Brain microvascular endothelial cell (primary cell): ENCODE measurements around the gene PDE3A.
"Not testable (repeated sequence)": the region's sequence is repeated elsewhere in the genome, so short reads cannot be mapped to it uniquely, and the experiment has no call there.

Experiments
- DNase-seq: peaks from one replicate; pipeline ENCODE4 v3.0.0-alpha.2; 2020
- H3K27ac ChIP-seq: fragments of 250-450 bp; sonication (Bioruptor Pico); 2 replicates; pipeline ENCODE4 v1.5.1; 2020; ENCODE audit warnings: mild to moderate bottlenecking, moderate library complexity
- H3K27me3 ChIP-seq: fragments of 250-450 bp; sonication (Bioruptor Pico); replicated peaks from 2 replicates; pipeline ENCODE4 v1.5.1; 2020; ENCODE audit warnings: mild to moderate bottlenecking
- H3K36me3 ChIP-seq: fragments of 250-450 bp; sonication (Bioruptor Pico); replicated peaks from 2 replicates; pipeline ENCODE4 v1.5.1; 2020; ENCODE audit warnings: mild to moderate bottlenecking
- H3K4me3 ChIP-seq: 2 replicates; pipeline ENCODE4 v1.5.1; 2011; ENCODE audit warnings: low read depth, mild to moderate bottlenecking, control low read depth, low read length, moderate library complexity
- CTCF ChIP-seq: IDR thresholded peaks from 2 replicates; pipeline ENCODE4 v1.5.1; 2011; ENCODE audit warnings: low read depth, mild to moderate bottlenecking, moderate library complexity, low read length, control low read depth, inconsistent platforms; ENCODE audit errors: missing control alignments
- in situ Hi-C: cut with HindIII; loops from 2 replicates; pipeline ENCODE4 v1.10.0; 2017; ENCODE audit warnings: low sequenced_read_pairs, low pct_ligation_motif_present

PDE3A gene

GRCh38 chr12:20549108-20549719, 180.9 kb downstream of the PDE3A start:
- DNase-seq: peak; percentile 74
- H3K36me3 ChIP-seq: no peaks in the 10 kb centered on the region
- peak; percentile 87 for TF ChIP-seq CTCF
- peak overlapping the region; percentile 71 for H3K27ac ChIP-seq
- in situ Hi-C loops: no loop called here
- H3K4me3 ChIP-seq: no peak overlapping the region
- H3K27me3 ChIP-seq: no peaks in the 10 kb centered on the region

GRCh38 chr12:20551742-20552442, 183.6 kb downstream of the PDE3A start:
- H3K36me3 ChIP-seq, H3K27ac ChIP-seq, DNase-seq, in situ Hi-C loops, H3K4me3 ChIP-seq, H3K27me3 ChIP-seq: not testable (repeated sequence)

GRCh38 chr12:20552586-20552985, 184.2 kb downstream of the PDE3A start:
- H3K4me3 ChIP-seq, H3K36me3 ChIP-seq, H3K27ac ChIP-seq, H3K27me3 ChIP-seq, in situ Hi-C loops, DNase-seq: not testable (repeated sequence)

- no peak for DNase-seq
- no peak for TF ChIP-seq CTCF
- in situ Hi-C loops: no loop called here
- Histone ChIP-seq H3K27ac (no peak overlapping the region), H3K4me3 (no peak overlapping the region), H3K36me3 (no peaks in the 10 kb centered on the region), H3K27me3 (no peaks in the 10 kb centered on the region)
Observed at GRCh38 chr12:20555015-20555414, 186.7 kb downstream of the PDE3A start.

- no peak for DNase-seq
- no peak overlapping the region for H3K4me3 ChIP-seq
- H3K36me3 ChIP-seq: no peaks in the 10 kb centered on the region
- H3K27ac ChIP-seq: no peak overlapping the region
- no peaks in the 10 kb centered on the region for H3K27me3 ChIP-seq
- no peak for TF ChIP-seq CTCF
- in situ Hi-C loops: no loop called here
Observed at GRCh38 chr12:20555771-20556170, 187.4 kb downstream of the PDE3A start.

- no peak for TF ChIP-seq CTCF
- no peaks in the 10 kb centered on the region for H3K27me3 ChIP-seq
- H3K27ac ChIP-seq: no peak overlapping the region
- H3K36me3 ChIP-seq: no peaks in the 10 kb centered on the region
- no peak for DNase-seq
- H3K4me3 ChIP-seq: no peak overlapping the region
- in situ Hi-C loops: no loop called here
Observed at GRCh38 chr12:20557096-20557495, 188.8 kb downstream of the PDE3A start.

- H3K36me3 ChIP-seq: no peaks in the 10 kb centered on the region
- no peaks in the 10 kb centered on the region for H3K27me3 ChIP-seq
- DNase-seq: peak; percentile 2
- TF ChIP-seq CTCF: no peak
- in situ Hi-C loops: no loop called here
- H3K27ac ChIP-seq: no peak overlapping the region
- no peak overlapping the region for H3K4me3 ChIP-seq
Observed at GRCh38 chr12:20560935-20561334, 192.6 kb downstream of the PDE3A start.
